Measurements from ENCODE around the gene NDUFB6. TPM values are rescaled to one million over a fixed set of nuclear protein-coding genes. Genes with fewer than 3 reads are reported as not detected.

NDUFB6 gene
- total and polyA plus RNA-seq, 7 experiments from 2014 or later, result 10.4 to 75.9 (median 14.6) TPM

DNA sequence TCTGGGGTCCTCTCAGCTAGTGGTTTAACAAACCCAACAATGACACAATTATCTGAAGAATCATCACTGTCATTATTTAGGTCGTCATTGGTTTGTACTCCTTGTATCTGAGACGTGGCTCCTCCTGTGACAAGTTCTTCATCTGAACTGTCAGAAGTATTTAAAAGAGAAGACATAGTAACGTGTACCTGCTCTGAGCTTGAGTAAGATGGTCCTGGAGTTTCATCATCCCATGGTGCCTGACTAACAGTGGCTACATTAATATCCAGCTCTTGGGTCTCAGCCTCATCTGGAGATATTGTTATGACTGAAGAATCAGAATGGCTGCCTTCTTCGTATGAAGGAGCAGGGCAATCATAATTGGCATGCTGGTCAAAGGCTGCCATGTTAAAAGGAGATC lies 29.9 kb downstream of the NDUFB6 start:
- POLR2A ChIA-PET, result no interaction called here
- CTCF ChIA-PET, result no interaction called here
- H3K36me3 Mint-ChIP-seq, result peaks cover 8 to 42% (median 21%) of the 10 kb centered on the region in 5 donors
- H3K9me3 ChIP-seq (ENCODE audit: control insufficient read depth in 2 of 3, low read length in 3 of 3), result no peaks in the 10 kb centered on the region
- H3K9me3 Mint-ChIP-seq, result peaks cover 0 to 1% (median 0%) of the 10 kb centered on the region in 11 donors
- ATAC-seq (no peak), DNase-seq (no peak)
- H3K27me3 Mint-ChIP-seq, result no peaks in the 10 kb centered on the region
- peak overlapping the region in 1 of 9 donors; percentile 1 for H3K27ac Mint-ChIP-seq
- H3K36me3 ChIP-seq (ENCODE audit: control insufficient read depth in 2 of 3, insufficient read depth in 3 of 3, low read length in 3 of 3), result peaks cover 0 to 26% (median 3%) of the 10 kb centered on the region in 3 experiments
- H3K4me1 ChIP-seq (ENCODE audit: control insufficient read depth in 2 of 2, insufficient read depth in 2 of 2, low read length in 2 of 2), result no peaks in the 10 kb centered on the region
- H3K27me3 ChIP-seq (ENCODE audit: control insufficient read depth in 2 of 2, insufficient read depth in 2 of 2, low read length in 2 of 2), result no peaks in the 10 kb centered on the region
- H3K4me3 ChIP-seq (ENCODE audit: low read length), result no peak overlapping the region
- H3K27ac ChIP-seq (ENCODE audit: low read depth, low read length), result no peak overlapping the region
- peaks cover 8 to 33% (median 21%) of the 10 kb centered on the region in 7 donors for H3K4me1 Mint-ChIP-seq
- no peak overlapping the region for H3K4me3 Mint-ChIP-seq
- intact Hi-C loops (cut with micrococcal nuclease), result no loop called here

DNA sequence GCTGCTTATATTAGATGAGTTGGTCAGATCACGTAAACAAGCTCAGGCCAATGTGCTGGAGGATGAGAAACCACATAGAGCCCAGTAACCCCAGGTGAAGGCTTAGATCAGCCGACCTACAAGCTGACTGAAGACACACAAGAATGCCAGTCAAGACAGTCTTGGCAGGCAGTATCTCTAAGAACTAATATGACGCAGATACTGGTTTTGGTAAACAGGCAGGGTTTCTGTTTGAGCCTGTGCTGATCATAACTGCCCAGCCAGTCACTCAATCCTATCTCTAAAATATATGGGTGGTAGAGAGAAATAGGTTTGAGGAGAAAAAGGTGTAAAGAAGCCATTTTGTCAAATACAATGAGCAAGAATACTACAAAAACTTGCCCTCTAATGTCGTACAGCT lies 39.1 kb downstream of the NDUFB6 start:
- intact Hi-C loops (cut with micrococcal nuclease), result no loop called here
- no peaks in the 10 kb centered on the region for H3K4me1 ChIP-seq (ENCODE audit: control insufficient read depth in 2 of 2, insufficient read depth in 2 of 2, low read length in 2 of 2)
- peak overlapping the region in 1 of 9 donors; percentile 49 for H3K27ac Mint-ChIP-seq
- H3K4me3 ChIP-seq (ENCODE audit: low read length), result no peak overlapping the region
- no peak overlapping the region for H3K27ac ChIP-seq (ENCODE audit: low read depth, low read length)
- H3K27me3 Mint-ChIP-seq, result no peaks in the 10 kb centered on the region
- no peaks in the 10 kb centered on the region for H3K36me3 ChIP-seq (ENCODE audit: control insufficient read depth in 2 of 3, insufficient read depth in 3 of 3, low read length in 3 of 3)
- no peaks in the 10 kb centered on the region for H3K27me3 ChIP-seq (ENCODE audit: control insufficient read depth in 2 of 2, insufficient read depth in 2 of 2, low read length in 2 of 2)
- H3K4me1 Mint-ChIP-seq, result peaks cover 0 to 3% (median 1%) of the 10 kb centered on the region in 7 donors
- no peaks in the 10 kb centered on the region for H3K9me3 ChIP-seq (ENCODE audit: control insufficient read depth in 2 of 3, low read length in 3 of 3)
- ATAC-seq (no peak), DNase-seq (no peak)
- CTCF ChIA-PET, result interaction anchor here (2.4 kb wide), 1 partner anchor 155 kb away, joined by 9 read pairs; no protein-coding TSS in a partner anchor
- H3K9me3 Mint-ChIP-seq, result peaks cover 0 to 4% (median 0%) of the 10 kb centered on the region in 11 donors
- H3K4me3 Mint-ChIP-seq, result no peak overlapping the region
- POLR2A ChIA-PET, result interaction anchor here (0.7 to 1.8 kb wide), 4 partner anchors 12 to 38 kb away, joined by 3 to 6 read pairs (median 4); no protein-coding TSS in a partner anchor
- H3K36me3 Mint-ChIP-seq, result peaks cover 0 to 24% (median 8%) of the 10 kb centered on the region in 5 donors

GRCh38 chr9:32533336-32533735 lies 39.6 kb downstream of the NDUFB6 start:
- peaks cover 0 to 4% (median 0%) of the 10 kb centered on the region in 11 donors for H3K9me3 Mint-ChIP-seq
- CTCF ChIA-PET, result interaction anchor here (2.4 kb wide), 1 partner anchor 155 kb away, joined by 9 read pairs; no protein-coding TSS in a partner anchor
- Histone ChIP-seq H3K27me3 (ENCODE audit: control insufficient read depth in 2 of 2, insufficient read depth in 2 of 2, low read length in 2 of 2) (no peaks in the 10 kb centered on the region), H3K4me1 (ENCODE audit: control insufficient read depth in 2 of 2, insufficient read depth in 2 of 2, low read length in 2 of 2) (no peaks in the 10 kb centered on the region), H3K36me3 (ENCODE audit: control insufficient read depth in 2 of 3, insufficient read depth in 3 of 3, low read length in 3 of 3) (no peaks in the 10 kb centered on the region), H3K27ac (ENCODE audit: low read depth, low read length) (no peak overlapping the region), H3K9me3 (ENCODE audit: control insufficient read depth in 2 of 3, low read length in 3 of 3) (no peaks in the 10 kb centered on the region), H3K4me3 (ENCODE audit: low read length) (no peak overlapping the region)
- peaks cover 0 to 6% (median 4%) of the 10 kb centered on the region in 7 donors for H3K4me1 Mint-ChIP-seq
- POLR2A ChIA-PET, result interaction anchor here (1.1 to 1.8 kb wide), 2 partner anchors 12 to 17 kb away, joined by 4 to 6 read pairs; no protein-coding TSS in a partner anchor
- H3K27ac Mint-ChIP-seq, result peak overlapping the region in 1 of 9 donors; percentile 49
- H3K4me3 Mint-ChIP-seq, result no peak overlapping the region
- intact Hi-C loops (cut with micrococcal nuclease), result no loop called here
- H3K27me3 Mint-ChIP-seq, result no peaks in the 10 kb centered on the region
- no peak for DNase-seq
- H3K36me3 Mint-ChIP-seq, result peaks cover 0 to 24% (median 8%) of the 10 kb centered on the region in 5 donors
- ATAC-seq, result no peak

DNA sequence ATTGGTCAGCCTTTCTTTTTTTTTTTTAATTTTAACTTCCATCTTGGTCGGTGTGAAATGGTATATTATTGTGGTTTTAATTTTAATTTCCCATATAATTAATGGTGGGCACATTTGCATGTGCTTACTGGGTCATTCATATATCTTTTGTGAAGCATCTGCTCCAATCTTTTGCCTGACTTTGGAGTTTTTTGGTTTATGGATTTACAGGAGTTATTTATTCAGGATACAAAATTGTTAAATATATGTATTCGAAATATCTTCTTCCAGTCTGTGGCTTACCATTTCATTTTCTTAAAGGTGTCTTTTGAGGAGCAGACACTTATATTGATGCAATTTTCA lies 46.3 kb downstream of the NDUFB6 start:
- peaks cover 9 to 27% of the 10 kb centered on the region in 2 donors for H3K4me1 ChIP-seq (ENCODE audit: control insufficient read depth in 2 of 2, insufficient read depth in 2 of 2, low read length in 2 of 2)
- no peaks in the 10 kb centered on the region for H3K36me3 ChIP-seq (ENCODE audit: control insufficient read depth in 2 of 3, insufficient read depth in 3 of 3, low read length in 3 of 3)
- intact Hi-C loops (cut with micrococcal nuclease), result loop anchor here (1.0 to 5.0 kb wide), 9 partner anchors 14 to 147 kb away; partner anchors contain the start of genes ACO1 (in 2 of the 2) and NDUFB6 (in 2 of the 2)
- DNase-seq, result no peak
- no peak for ATAC-seq
- no peaks in the 10 kb centered on the region for H3K9me3 ChIP-seq (ENCODE audit: control insufficient read depth in 2 of 3, low read length in 3 of 3)
- ChIA-PET POLR2A (interaction anchor here (0.6 to 2.6 kb wide), 7 partner anchors 9 to 1804 kb away, joined by 3 to 50 read pairs (median 5); partner anchors contain the start of genes ACO1, NDUFB6, SMIM27 and TOPORS), CTCF (interaction anchor here (0.9 to 3.8 kb wide), 8 partner anchors 18 to 150 kb away, joined by 3 to 51 read pairs (median 8); partner anchors contain the start of gene NDUFB6)
- peak overlapping the region; percentile 98 for H3K4me3 ChIP-seq (ENCODE audit: low read length)
- H3K36me3 Mint-ChIP-seq, result peaks cover 7 to 35% (median 23%) of the 10 kb centered on the region in 5 donors
- no peaks in the 10 kb centered on the region for H3K27me3 ChIP-seq (ENCODE audit: control insufficient read depth in 2 of 2, insufficient read depth in 2 of 2, low read length in 2 of 2)
- peak overlapping the region; percentile 84 to 98 (median 91) for H3K27ac Mint-ChIP-seq
- peaks cover 35 to 58% (median 54%) of the 10 kb centered on the region in 7 donors for H3K4me1 Mint-ChIP-seq
- peaks cover 0 to 13% (median 1%) of the 10 kb centered on the region in 11 donors for H3K9me3 Mint-ChIP-seq
- peak overlapping the region; percentile 83 to 99 (median 96) for H3K4me3 Mint-ChIP-seq
- peak overlapping the region; percentile 90 for H3K27ac ChIP-seq (ENCODE audit: low read depth, low read length)
- no peaks in the 10 kb centered on the region for H3K27me3 Mint-ChIP-seq

DNA sequence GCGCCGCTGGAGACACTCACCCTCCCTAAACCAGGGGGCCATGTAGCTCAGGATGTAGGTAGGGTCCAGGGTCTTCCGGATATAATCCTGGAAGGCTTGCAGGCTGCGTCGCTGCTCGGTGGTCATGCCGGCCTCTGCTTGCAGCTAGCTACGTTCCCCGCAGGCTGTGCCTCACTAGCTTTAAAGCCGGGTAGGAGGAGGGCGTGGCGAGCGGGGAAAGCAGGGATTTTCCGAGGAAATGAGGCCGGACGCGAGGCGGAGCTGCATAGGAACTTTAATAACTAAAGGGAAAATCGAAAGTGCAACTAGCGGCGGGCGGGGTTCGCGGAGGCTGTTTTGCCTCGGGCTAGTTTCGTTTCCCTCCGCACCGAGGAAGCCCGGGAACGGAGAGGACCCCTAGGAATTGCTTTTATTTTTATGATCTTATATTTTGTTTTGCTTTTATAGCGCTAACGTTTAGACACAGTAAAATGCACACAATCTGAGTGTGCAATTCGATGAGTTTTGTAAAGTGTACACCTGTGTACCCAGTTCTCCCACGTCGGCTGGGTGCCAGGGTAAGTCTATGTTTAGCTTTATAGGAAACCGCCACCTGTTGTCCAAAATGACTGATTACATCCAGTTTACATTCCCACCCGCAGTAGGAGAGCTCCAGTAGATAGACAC lies 46.8 kb downstream of the NDUFB6 start, which contains the start of gene RIGI:
Gene RIGI (minus strand): TSS at position 156 of the 666 bp plus-strand sequence. CDS start 30 bp downstream, at position 126.
- intact Hi-C loops (cut with micrococcal nuclease), result loop anchor here (1.0 to 5.0 kb wide), 9 partner anchors 13 to 147 kb away; partner anchors contain the start of genes ACO1 (in 2 of the 2) and NDUFB6 (in 2 of the 2)
- no peaks in the 10 kb centered on the region for H3K27me3 Mint-ChIP-seq
- H3K9me3 Mint-ChIP-seq, result peaks cover 0 to 13% (median 1%) of the 10 kb centered on the region in 11 donors

DNA sequence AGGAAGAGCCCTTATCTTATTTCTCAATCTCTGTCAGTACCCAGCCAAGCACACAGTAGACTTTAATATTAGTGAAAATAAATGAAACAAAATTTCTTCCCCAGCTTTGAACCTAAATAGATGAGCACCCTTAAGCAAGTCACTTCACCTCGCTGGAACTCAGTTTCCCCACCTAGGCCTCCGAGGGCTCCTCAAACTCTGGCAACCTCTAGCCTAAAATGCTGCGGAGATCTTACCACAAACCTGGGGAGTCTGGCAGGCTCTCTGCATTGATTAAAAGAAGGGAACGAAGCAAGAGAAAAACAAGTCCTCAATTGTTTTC lies 47.3 kb downstream of the NDUFB6 start:
- Histone ChIP-seq H3K27ac (ENCODE audit: low read depth, low read length) (peak overlapping the region; percentile 90), H3K27me3 (ENCODE audit: control insufficient read depth in 2 of 2, insufficient read depth in 2 of 2, low read length in 2 of 2) (no peaks in the 10 kb centered on the region), H3K36me3 (ENCODE audit: control insufficient read depth in 2 of 3, insufficient read depth in 3 of 3, low read length in 3 of 3) (no peaks in the 10 kb centered on the region), H3K4me1 (ENCODE audit: control insufficient read depth in 2 of 2, insufficient read depth in 2 of 2, low read length in 2 of 2) (peaks cover 9 to 29% of the 10 kb centered on the region in 2 donors), H3K9me3 (ENCODE audit: control insufficient read depth in 2 of 3, low read length in 3 of 3) (no peaks in the 10 kb centered on the region), H3K4me3 (ENCODE audit: low read length) (peak overlapping the region; percentile 98)
- Mint-ChIP-seq H3K27me3 (no peaks in the 10 kb centered on the region), H3K9me3 (peaks cover 0 to 13% (median 1%) of the 10 kb centered on the region in 11 donors), H3K36me3 (peaks cover 7 to 35% (median 27%) of the 10 kb centered on the region in 5 donors), H3K27ac (peak overlapping the region; percentile 84 to 98 (median 91)), H3K4me3 (peak overlapping the region; percentile 83 to 99 (median 96)), H3K4me1 (peaks cover 35 to 61% (median 58%) of the 10 kb centered on the region in 7 donors)
- ChIA-PET CTCF (interaction anchor here (0.9 to 3.8 kb wide), 11 partner anchors 8 to 147 kb away, joined by 3 to 51 read pairs (median 5); partner anchors contain the start of gene NDUFB6), POLR2A (interaction anchor here (1.4 to 2.6 kb wide), 5 partner anchors 14 to 141 kb away, joined by 3 to 50 read pairs (median 13); partner anchors contain the start of genes ACO1, NDUFB6, SMIM27 and TOPORS)
- intact Hi-C loops (cut with micrococcal nuclease), result loop anchor here (1.0 to 5.0 kb wide), 10 partner anchors 13 to 146 kb away; partner anchors contain the start of genes ACO1 (in 2 of the 2) and NDUFB6 (in 2 of the 2)
- no peak for ATAC-seq
- DNase-seq, result peak in 1 of 9 donors; percentile 3

More for the DNA sequence above, 46.8 kb downstream of the NDUFB6 start, which contains the start of gene RIGI:
- no peaks in the 10 kb centered on the region for H3K36me3 ChIP-seq (ENCODE audit: control insufficient read depth in 2 of 3, insufficient read depth in 3 of 3, low read length in 3 of 3)
- peaks cover 9 to 29% of the 10 kb centered on the region in 2 donors for H3K4me1 ChIP-seq (ENCODE audit: control insufficient read depth in 2 of 2, insufficient read depth in 2 of 2, low read length in 2 of 2)
- ChIA-PET CTCF (interaction anchor here (0.9 to 3.8 kb wide), 13 partner anchors 9 to 150 kb away, joined by 3 to 51 read pairs (median 5); partner anchors contain the start of gene NDUFB6), POLR2A (interaction anchor here (0.6 to 2.6 kb wide), 8 partner anchors 10 to 1804 kb away, joined by 3 to 50 read pairs (median 4); partner anchors contain the start of genes ACO1, NDUFB6, SMIM27 and TOPORS)
- H3K27ac ChIP-seq (ENCODE audit: low read depth, low read length), result peak within 1 kb of the TSS; percentile 90
- ATAC-seq (peak; percentile 84), DNase-seq (peak; percentile 52 to 85 (median 77))
- H3K9me3 ChIP-seq (ENCODE audit: control insufficient read depth in 2 of 3, low read length in 3 of 3), result no peaks in the 10 kb centered on the region
- H3K4me3 ChIP-seq (ENCODE audit: low read length), result peak within 1 kb of the TSS; percentile 98
- no peaks in the 10 kb centered on the region for H3K27me3 ChIP-seq (ENCODE audit: control insufficient read depth in 2 of 2, insufficient read depth in 2 of 2, low read length in 2 of 2)
- Mint-ChIP-seq H3K4me3 (peak within 1 kb of the TSS; percentile 83 to 99 (median 96)), H3K27ac (peak within 1 kb of the TSS; percentile 84 to 98 (median 91)), H3K36me3 (peaks cover 7 to 40% (median 26%) of the 10 kb centered on the region in 5 donors), H3K4me1 (peaks cover 35 to 61% (median 58%) of the 10 kb centered on the region in 7 donors)

Measured in naive thymus-derived CD4-positive, alpha-beta T cell (primary cell).